Skeletal muscle cell (primary cell): ENCODE measurements around the gene NAB1.

Experiments used
- DNase-seq: peaks from one replicate; pipeline ENCODE4 v3.0.0-alpha.2; 2010; ENCODE audit warnings: low read depth
- H3K4me3 ChIP-seq: 2 replicates; pipeline ENCODE4 v1.5.1; 2011; ENCODE audit warnings: low read depth, mild to moderate bottlenecking, control low read depth, low read length, moderate library complexity

The NAB1 gene

DNA sequence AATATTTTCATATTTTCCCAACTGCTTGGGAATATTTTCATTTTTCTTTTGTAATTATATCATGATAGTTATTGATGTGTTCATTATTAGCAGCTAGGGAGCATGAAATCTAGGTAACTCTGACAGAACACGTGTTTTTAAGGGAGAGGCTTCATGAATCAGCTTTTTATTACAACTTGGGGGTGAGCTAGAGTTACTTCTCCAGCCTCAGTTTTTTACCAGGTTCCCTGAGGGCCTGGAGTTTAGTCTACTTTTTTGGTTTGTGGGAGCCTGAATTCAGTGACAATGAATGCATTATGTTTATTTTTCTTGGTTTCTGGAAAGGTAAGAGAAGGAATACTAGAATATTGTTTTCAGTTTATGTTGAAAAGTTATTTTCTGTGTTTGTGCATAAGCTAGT lies 18.0 kb downstream of the NAB1 start:
- no peak for DNase-seq
- H3K4me3 ChIP-seq, result no peak overlapping the region

DNA sequence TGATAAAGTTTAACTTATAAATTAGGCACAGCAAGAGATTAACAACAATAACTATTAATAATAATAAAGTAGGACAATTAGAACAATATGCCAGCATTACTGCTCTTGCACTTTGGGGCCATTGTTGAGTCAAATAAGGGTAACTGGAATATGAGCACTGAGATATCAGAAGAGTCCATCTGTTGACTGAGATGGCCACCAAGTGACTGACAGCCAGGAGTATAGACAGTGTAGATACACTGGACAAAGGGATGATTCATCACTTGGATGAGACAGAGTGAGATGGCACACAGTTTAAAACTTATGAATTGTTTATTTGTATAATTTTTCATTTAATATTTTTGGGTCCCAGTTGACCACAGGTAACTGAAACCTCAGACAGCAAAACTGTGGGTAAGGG lies 20.0 kb downstream of the NAB1 start:
- no peak for DNase-seq
- no peak overlapping the region for H3K4me3 ChIP-seq

DNA sequence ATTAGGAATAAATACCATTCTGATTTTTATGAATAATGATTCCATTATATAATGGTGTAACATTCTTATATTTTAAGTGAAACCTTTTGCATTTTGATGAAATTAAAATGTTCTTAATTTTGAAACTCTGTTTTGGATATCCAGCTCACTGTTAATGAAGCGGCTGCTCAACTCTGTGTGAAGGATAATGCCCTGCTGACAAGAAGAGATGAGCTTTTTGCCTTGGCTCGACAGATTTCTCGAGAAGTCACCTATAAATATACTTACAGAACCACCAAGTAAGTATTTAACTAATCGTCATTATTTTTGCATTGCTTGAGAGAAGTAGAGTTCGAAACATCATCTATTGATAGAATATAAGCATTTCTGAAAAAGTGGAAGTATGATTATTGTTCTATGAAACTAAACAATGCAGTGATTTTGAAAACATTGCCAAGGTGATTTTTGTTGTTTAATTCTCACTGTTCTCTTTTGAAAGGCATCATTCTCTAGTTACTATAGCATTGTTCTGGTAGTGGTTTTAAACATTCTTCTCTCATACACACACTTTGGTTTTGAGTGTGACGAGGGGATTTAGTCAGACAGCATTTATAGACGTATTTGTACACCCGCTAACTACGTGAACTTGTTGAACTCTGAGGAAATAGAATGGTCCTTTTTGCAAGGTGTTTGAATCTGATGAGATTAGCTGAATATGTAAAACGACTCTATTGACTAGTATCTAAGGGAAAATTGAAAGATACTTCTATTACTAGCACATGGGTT lies 21.5 kb downstream of the NAB1 start:
- DNase-seq, result no peak

DNA sequence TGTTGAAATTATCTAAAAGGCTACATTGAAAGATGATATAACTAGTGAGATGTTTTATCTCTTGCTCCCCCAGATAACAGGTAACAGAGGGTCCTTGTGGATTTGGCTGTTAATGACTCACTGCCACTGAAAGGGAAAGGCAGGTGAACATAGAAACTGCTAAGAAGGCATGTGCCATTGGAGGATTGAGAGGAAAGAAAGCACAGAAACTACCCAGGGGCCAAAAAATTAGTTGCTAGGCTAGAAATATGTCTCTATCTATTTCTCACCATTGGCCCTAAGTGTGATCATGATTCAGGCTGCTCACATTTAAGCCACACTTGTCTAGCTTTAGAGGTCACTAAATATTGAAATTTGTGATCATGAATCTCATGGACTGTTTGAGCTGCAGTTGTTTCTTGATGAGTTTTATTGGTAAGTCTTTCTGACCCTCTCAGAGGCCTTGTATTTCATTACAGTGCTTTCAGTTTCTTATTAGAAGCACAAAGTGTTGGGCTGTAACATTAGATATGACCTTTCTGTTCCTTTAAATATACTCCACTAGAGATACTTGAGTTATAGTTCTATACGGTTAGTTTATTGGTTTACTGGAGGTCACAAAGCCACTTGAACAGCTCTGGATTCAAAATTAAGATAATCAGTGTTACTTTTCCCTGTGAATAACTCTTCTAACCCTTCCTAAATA lies 26.2 kb downstream of the NAB1 start:
- no peak for DNase-seq
- H3K4me3 ChIP-seq, result no peak overlapping the region

More for the DNA sequence above, 21.5 kb downstream of the NAB1 start:
- H3K4me3 ChIP-seq, result no peak overlapping the region

DNA sequence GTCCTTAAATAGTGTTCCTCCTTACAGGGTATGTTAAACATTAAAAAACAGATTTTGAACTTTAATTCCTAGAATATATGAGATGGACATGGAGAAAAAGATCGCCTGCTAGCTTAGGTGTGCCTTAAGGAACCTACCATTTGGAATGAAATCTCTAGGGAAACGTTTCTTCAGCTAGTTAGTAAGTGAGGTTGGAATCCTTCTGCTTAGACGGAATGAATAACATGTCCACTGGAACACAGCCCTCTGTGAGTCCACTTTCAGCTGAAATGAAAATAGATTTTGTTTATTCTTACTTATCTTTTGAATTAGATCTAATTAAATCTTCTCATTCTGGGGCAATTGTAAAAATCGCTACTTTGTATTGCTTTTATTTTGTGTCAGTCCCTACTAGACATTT lies 28.4 kb downstream of the NAB1 start:
- no peak overlapping the region for H3K4me3 ChIP-seq
- DNase-seq, result no peak

DNA sequence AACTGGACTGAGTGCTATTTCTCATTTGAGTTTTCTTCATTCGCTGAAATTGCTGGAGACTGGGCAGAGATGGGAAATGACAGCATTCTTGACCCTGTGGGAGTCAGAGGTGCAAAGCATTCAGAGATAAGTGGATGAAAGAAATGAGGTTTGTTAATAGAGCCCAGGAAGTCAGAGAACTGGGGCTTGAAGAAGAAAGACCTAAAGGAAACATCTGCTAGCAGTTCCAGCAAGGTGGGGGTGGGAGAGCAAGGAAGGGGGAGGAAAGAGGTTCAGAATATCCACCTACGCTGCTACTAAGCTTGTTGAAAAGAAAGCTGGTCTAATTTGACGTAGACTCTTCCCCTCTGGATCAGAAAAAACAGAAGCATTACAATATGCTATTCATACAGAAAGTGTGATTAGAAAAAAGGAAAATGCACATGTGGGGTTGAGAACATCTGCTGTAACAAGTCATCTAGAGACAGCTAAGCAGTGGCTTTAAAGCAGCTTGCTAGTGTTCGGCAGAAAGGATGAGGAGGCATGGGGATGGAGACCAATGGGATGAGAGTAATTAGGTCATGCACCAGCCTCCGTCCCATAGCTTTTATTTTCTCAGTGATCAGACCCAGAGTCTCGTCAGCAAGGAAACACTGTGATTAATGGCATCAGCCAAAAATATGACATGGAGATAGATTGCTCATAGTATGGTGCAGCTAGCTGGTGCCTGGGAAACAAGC lies 29.7 kb downstream of the NAB1 start:
- H3K4me3 ChIP-seq, result no peak overlapping the region

DNA sequence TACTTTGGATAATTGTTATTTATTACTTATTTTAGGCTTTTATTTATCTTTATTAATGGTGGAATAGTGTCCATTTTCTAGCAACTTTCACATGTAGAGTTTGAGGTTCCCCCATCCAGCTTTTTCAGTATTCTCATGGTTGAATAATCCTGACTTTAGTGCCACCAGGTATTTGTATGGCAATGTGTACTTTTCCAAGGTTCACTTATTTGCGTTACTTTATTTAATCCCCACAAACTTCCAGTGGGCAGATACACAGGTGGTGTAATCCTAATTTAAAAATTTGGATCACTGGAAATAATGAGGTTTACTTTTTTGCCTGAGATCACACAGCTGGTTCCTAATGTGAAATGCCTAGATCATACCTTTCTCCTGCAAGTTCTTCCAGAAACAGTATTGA lies 30.5 kb downstream of the NAB1 start:
- no peak overlapping the region for H3K4me3 ChIP-seq
- no peak for DNase-seq

More for the DNA sequence above, 29.7 kb downstream of the NAB1 start:
- DNase-seq, result no peak

DNA sequence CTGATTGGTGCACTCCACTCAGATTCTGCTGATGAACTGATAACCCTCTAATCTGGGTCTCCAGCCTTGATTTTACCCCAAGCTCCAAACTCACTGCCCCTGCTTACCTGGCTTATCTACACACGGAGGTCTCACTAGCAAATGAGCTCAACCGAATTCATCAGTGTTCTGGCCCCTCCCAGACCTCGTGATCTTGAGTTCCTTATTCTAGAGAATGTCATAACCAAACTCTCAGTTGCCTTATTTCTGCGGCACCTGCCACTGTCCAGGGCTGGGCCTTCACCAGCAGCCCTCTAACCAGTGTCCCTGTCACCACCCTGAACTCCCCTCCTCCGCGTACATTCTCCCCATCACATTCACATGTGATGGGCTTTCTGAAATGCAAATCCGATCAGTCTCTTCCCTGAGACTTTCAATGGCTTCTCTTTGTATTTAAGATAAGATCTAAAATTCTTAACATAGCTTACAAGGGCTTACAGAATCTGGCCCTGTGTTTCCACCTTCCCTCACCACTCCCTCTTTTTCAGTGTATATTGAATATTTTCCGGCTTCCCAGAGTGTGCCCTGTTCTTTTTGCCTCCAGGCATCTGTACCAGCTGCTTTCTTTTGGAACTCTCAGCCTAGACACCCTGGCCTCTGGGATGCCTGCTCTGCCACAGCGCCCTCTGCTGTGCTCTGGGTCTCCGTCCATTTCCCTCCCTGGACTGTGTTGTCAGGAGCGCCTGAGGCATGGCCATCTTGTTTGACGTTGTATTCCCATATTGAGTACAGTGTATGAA lies 31.1 kb downstream of the NAB1 start:
- no peak overlapping the region for H3K4me3 ChIP-seq
- no peak for DNase-seq

DNA sequence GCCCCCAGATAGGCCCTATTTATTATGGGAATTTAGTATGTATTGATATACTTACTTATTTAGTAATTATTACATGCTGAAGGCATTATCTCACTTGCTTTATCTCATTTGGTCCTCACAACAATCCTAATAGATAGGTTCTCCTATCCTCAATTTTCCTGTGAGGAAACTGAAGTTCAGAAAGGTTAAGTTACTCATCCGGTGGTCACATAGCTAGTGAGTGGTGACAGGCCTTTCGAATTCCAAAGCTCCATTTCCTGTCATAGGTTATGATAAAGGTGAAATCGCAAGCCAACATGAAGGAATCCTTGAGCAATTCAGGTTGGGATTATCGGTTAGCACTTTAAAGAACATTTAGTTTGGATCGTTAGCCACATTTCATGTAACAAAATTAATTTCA lies 33.3 kb downstream of the NAB1 start:
- H3K4me3 ChIP-seq, result no peak overlapping the region
- DNase-seq, result no peak

DNA sequence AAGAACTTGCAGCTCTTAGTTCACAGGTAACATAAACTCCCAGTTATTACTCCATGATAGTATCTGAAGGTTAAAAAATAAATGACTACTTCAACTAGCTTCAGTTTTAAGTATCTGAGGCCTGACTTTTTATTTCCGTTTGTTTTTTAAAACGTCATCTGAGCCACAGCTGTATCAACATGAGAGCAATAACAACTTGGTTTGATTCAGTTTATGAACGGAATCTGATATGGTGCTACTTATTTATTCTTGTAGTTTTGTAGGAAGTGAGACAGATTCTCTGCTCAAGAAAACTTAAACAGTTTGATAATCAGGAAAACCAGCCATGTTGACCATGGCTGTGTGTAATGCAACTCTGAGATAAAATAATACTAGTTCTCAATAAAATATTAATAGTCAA lies 34.9 kb downstream of the NAB1 start:
- no peak for DNase-seq

DNA sequence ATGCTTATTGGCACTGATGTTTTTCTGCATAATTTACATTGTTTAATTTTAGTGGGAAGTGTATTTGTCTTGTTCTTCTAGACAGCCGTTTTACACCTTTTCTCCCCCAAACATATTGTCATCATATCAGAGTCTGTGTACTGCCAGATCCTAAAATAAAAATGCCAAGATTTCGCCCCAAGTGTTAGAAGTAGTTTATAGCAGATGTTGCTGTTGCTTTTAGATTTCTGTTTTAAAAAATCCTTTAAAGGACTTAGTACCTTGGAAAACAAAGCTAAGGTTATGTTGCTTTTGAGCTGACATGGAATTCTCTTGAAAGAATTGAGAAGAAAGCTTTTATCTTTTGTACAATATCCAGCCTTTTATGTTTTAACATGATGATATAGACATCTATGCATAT lies 36.0 kb downstream of the NAB1 start:
- H3K4me3 ChIP-seq, result no peak overlapping the region
- no peak for DNase-seq

More for the DNA sequence above, 34.9 kb downstream of the NAB1 start:
- no peak overlapping the region for H3K4me3 ChIP-seq

DNA sequence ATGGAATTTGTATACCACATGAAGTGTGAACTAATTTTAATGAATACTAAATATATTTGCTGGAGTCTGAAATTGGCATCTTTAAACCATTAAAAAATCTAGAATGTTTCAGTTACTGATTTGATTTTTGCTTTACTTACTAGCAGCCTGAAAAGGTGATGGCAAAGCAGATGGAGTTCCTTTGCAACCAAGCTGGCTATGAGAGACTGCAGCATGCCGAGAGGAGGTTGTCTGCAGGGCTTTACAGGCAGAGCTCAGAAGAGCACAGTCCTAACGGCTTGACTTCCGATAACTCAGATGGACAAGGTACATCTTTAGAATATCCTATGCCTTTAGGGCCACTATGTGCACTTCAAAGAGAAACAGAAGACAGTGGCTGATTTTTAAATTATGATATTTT lies 36.5 kb downstream of the NAB1 start:
- no peak for DNase-seq

DNA sequence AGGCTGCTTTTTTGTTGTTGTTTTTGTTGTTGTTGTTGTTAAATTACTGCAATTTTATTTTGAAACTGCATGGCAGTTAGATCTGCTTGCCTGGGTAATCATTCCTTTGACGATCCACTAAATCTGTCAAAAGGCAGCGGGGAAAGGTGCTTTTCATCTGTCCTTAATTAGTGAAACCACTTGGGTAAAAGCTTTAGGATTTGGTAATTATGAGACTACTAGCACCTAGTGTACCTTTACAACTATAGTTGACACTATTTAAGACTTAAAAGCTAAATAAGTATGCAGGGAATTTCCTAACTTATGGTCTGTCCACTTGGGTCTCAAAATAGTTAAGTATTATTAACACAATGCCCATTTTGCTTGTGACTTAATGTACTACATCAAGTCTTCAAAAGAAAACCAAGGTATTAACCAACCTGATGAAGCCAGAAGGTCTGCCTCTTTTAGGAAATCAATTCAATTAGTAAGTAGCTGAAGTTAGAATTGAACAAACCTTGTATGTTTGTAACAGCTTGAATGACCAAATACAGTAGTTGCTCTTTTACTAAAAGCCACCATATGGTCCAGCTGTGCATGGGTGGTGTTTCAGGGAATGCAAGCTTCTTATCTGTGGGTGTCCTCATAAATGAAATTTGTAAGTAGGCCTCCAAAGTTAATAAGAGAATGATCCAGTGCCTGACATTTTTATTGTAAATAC lies 44.8 kb downstream of the NAB1 start:
- no peak overlapping the region for H3K4me3 ChIP-seq

More for the DNA sequence above, 36.5 kb downstream of the NAB1 start:
- H3K4me3 ChIP-seq, result no peak overlapping the region

DNA sequence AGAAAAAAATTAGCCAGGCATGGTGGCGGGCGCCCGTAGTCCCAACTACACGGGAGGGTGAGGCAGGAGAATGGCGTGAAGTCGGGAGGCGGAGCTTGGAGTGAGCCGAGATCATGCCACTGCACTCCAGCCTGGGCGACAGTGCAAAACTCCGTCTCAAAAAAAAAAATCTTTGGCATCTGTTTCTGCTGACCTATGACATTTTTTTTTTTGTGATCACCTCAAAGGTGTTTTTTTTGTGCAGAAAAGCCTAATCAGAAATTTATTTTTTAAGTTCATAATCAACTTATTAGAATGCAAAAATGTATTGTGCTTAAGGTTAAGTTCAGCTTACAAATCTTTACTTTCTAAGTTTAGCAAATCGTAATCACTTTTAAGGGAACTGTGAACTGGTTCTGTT lies 45.6 kb downstream of the NAB1 start:
- no peak overlapping the region for H3K4me3 ChIP-seq
- DNase-seq, result no peak

More for the DNA sequence above, 44.8 kb downstream of the NAB1 start:
- DNase-seq, result no peak

DNA sequence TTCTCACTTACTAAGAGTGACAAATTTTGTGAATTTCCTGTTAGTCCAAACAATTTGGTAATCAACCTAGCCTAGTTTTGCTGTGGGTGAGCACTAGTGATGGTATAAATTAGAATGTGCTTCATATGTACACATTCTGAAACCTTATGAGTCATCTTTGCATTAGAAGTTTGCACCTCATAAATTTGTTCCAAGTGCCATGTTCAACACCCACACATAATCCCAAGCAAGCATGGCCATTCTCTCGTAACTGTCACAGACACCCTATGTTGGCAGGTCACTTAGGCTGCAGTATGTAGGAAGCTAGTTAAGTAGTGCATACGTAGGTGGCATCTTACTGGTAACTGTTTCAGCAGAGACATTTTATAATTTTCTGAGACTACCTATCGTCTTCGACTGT lies 46.9 kb downstream of the NAB1 start:
- DNase-seq, result peak; percentile 48
- H3K4me3 ChIP-seq, result no peak overlapping the region

DNA sequence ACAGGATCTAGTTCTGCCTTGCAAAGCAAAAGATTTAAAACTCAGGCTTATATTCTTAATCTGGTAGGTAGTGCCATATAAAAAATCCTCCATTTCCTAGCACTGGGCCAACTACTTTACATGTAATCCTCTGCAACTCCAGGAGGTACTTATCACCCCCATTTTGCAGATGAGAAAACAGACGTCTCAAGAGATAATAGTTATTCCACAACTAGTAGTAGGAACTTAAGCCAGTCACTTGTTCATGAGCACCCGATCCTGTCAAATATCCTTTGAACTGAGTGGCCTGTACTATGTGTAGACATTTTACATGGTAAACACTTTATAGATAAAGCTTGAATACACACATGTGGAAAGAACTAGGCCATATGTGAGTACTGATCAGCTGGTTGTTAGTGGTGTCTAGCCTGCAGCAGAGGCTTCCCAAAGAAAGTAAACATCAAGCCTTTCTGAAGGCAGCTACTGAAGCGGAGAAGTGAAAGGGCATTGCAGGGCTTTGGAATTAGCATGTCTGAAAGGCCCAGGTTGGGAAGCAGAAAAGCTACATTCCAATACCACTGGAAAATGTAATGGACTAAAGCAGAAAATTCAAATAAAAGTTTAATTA lies 48.0 kb downstream of the NAB1 start:
- no peak for DNase-seq
- H3K4me3 ChIP-seq, result no peak overlapping the region

DNA sequence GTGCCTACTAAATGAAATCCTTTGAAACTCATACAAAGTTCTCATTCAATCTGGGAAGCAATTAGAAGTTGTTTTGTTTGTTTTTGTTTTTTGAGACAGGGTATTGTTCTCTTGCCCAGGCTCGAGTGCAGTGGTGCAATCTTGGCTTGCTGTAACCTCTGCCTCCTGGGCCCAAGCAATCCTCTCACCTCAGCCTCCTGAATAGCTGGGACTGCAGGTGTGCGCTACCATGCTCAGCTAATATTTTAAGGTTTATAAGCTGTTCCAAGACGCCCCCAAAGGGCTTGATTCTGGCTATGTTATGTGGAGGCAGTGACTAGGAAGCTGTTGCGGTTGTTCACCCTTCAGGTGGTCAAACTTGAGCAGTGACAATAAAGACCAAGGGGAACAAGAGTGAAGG lies 48.5 kb downstream of the NAB1 start:
- DNase-seq, result no peak

DNA sequence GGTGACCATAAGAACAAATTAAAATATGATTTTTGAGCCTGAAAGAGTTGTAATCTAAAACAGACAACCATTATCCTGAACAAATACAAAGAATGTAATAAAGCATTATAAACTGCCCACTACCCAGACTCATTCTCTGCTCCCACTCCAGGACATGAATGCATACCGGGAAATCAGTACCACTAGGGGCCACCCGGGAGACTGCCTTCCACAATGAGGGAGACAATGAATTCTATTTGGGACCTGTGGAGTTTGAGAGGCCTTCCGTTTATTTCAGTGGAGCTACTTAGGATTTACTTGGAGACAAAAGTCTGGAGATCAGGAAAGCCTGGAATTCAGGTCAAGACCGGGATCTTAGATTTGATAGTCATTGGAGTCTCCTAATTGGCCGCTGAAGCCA lies 50.0 kb downstream of the NAB1 start:
- H3K4me3 ChIP-seq, result no peak overlapping the region
- no peak for DNase-seq

More for the DNA sequence above, 48.5 kb downstream of the NAB1 start:
- no peak overlapping the region for H3K4me3 ChIP-seq

DNA sequence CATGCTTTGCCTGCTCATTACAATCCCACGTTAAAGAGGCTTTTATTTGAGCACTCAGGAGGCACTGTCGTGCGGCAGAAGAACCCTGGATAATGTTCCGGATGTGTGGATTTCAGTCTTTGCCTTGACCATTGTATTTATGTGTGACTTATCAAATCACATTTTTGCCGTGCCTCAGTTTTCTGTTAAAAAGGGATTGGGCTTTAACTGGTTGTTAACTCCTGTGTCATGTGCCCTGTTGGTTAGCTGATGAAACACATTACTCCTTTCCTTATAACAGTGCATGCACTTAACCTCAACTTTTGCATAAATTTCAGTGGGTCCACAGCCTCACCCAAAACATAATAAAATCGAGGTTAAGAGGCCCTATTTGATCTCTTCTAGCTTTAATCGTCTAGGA lies 52.7 kb downstream of the NAB1 start:
- DNase-seq, result no peak
- no peak overlapping the region for H3K4me3 ChIP-seq
